ENCODE measurements around the gene TJP1.
"Not testable (repeated sequence)": the region's sequence is repeated elsewhere in the genome, so short reads cannot be mapped to it uniquely, and the experiment has no call there.

TJP1 gene

GRCh38 chr15:29666241-29666640, 156.0 kb downstream of the TJP1 start:
- no peak for DNase-seq (ENCODE audit: low read depth, low spot score)

- DNase-seq (ENCODE audit: low read depth, low spot score): no peak
Observed at GRCh38 chr15:29665444-29666003, 156.7 kb downstream of the TJP1 start.

- DNase-seq (ENCODE audit: low read depth, low spot score): no peak
Observed at GRCh38 chr15:29664406-29664805, 157.9 kb downstream of the TJP1 start.

- not testable (repeated sequence) for DNase-seq (ENCODE audit: low read depth, low spot score)
Observed at GRCh38 chr15:29657476-29657817, 164.8 kb downstream of the TJP1 start.

- no peak for DNase-seq (ENCODE audit: low read depth, low spot score)
Observed at GRCh38 chr15:29656636-29657475, 165.4 kb downstream of the TJP1 start.

GRCh38 chr15:29652595-29652994, 169.7 kb downstream of the TJP1 start:
- DNase-seq (ENCODE audit: low read depth, low spot score): no peak

- DNase-seq (ENCODE audit: low read depth, low spot score): no peak
Observed at GRCh38 chr15:29651476-29652233, 170.6 kb downstream of the TJP1 start.

Data from smooth muscle cell of the brain vasculature (primary cell).